ENCODE measurements around the gene TMTC3. TPM values are rescaled to one million over a fixed set of nuclear protein-coding genes. Genes with fewer than 3 reads are reported as not detected.

Gene TMTC3
- total RNA-seq, 1 donor from 2014 or later, result 5.9 TPM

DNA sequence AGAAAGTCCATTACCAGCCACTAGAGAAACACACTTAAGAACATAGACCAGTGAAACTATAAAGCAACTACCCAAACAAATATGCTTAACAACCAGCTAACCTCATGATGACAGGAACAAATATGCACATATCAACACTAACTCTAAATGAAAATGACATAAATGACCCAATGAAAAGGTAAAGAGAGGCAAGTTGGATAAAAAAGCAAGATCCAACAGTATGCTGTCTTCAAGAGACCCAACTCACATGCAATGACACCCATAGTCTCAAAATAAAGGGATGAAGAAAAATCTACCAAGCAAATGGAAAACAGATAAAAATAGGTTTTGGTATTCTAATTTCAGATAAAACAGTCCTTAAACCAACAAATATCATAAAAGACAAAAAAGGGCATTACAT lies 77.8 kb downstream of the TMTC3 start:
- intact Hi-C loops (cut with micrococcal nuclease), result no loop called here

DNA sequence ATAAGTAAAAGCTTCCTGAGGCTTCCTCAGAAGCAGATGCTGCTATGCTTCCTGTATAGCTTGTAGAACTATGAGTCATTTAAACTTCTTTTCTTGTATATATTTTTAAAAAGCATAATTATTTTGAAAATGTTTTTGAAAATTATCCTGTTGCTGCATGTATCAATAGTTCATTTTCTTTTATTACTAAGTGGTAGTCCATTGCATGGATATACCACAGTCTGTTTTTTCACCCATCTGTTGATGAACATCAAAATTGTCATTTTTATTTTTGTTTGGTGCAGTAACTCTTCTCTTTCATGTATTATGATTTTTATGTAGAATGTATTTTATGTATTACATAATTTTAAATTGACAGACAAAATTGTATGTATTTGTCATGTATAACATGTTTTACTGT lies 81.4 kb downstream of the TMTC3 start:
- intact Hi-C loops (cut with micrococcal nuclease), result no loop called here

DNA sequence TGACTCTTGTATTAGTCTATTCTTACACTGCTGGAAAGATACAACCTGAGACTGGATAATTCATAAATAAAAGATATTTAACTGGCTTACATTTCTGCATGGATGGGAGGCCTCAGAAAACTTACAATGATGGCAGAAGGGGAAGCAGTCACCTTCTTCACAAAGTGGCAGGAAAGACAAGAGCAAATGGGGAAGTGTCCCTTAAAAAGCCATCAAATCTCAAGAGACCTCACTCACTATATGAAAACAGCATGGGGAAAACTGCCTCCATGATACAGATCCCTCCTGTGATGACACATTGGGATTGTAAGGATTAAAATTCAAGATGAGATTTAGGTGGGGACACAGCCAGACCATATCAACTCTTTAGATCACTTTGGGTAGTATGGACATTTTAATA lies 83.7 kb downstream of the TMTC3 start:
- intact Hi-C loops (cut with micrococcal nuclease), result no loop called here

DNA sequence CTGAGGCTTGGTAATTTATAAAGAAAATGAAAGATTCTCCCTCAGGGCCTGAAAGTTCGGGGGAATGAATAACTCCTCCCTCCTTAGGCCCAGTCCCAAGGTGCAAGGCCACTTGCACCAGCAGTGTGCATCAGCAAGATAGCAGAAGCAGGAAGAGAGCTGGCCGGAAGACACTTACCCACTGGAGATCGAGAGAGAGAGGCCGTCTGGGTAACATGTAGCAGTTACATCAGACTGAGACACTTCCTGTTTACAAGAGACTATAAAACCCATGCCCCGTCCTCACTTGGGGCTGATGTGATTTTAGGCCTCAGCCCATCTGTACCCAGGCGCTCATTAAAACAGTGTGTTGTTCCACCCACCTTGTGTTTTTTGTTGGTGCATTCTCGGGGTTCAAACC lies 85.2 kb downstream of the TMTC3 start:
- intact Hi-C loops (cut with micrococcal nuclease), result no loop called here

DNA sequence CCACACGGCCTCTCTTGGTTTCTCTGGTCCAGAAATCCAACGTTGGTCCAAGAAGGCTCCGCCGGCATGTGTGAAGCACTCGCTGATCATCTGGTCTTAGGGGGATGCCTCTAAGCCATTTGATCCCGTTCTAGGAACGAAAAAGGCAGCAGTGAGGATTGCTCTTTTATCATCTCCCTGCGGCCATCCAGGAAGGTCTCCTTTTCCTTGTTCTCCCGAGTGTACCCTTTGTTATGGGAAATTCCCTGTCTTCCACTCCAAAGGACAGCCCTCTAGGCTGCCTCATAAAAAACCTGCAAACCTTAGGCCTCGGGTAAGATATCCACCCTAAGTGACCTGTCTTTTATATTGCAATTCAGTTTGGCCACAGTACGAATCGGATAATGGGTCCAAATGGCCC lies 85.8 kb downstream of the TMTC3 start:
- intact Hi-C loops (cut with micrococcal nuclease), result no loop called here

DNA sequence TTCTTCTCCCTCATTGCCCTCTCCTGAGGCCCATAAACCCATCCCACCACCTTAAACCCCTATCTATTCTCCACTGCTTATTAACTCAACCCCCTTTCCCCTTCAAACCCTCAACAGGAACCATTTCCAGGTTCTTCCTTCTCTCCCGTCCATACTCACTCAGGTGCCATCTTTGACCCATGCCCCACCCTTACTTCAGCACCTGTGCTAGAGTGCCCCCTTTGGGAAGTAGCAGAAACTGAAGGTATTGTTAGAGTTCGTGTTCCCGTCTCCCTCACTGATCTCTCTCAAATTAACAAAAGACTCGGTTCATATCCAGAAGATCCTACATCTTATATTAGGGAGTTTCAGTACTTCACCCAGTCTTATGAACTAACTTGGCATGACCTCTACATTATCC lies 86.6 kb downstream of the TMTC3 start:
- intact Hi-C loops (cut with micrococcal nuclease), result no loop called here

DNA sequence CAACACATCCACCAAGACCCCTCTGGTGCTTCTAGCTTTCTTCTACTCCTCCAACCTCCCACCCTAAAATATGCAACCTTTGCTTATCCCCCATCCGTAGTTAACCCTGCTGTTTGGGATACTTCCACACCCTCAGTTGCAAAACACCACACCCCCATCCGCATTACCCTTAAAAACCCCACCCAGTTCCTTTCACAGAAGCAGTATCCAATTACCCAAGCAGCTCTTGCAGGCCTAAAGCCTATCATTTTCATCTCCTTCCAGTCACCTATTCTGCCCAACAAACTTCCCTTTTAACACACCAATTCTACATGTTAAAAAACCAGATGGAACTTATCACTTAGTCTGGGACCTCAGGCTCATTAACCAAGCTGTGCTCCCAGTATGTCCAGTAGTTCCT lies 88.2 kb downstream of the TMTC3 start:
- intact Hi-C loops (cut with micrococcal nuclease), result no loop called here

DNA sequence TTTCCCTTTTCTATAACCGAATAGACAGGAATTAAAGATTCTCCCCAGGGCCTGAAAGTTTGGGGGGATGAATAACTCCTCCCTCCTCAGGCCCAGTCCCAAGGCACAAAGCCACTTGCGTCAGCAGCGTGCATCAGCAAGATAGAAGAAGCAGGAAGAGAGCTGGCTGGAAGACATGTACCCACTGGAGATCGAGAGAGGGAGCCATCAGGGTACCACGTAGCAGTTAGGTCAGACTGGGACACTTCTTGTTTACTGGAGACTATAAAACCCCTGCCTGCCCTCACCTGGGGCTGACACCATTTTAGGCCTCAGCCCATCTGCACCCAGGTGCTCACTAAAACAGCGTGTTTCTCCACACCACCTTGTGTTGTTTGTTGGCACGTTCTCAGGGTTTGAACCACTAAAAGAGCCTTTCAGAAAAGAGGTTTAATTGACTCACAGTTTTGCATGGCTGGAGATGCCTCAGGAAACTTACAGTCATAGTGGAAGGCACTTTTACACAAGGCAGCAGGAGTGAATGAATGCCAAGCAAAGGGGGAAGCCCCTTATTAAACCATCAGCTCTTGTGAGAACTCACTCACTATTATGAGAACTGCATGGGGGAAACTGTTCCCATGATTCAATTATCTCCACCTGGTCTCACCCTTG lies 93.2 kb downstream of the TMTC3 start:
- intact Hi-C loops (cut with micrococcal nuclease), result no loop called here

DNA sequence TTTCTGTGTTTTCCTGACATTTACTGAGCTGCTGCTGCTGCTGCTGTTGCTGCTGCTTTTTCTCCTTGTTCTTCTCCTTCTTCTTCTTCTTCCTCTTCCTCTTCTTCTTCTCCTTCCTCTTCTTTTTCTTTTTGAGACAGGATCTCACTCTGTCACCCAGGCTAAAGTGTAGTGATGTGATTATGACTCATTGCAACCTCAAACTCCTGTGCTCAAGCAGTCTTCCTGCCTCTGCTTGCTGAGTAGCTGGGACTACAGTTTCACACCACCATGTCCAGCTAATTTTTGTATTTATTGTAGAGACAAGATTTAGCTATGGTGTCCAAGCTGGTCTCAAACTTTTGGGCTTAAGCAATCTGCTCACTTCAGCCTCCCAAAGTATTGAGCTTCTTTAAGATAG lies 95.8 kb downstream of the TMTC3 start:
- intact Hi-C loops (cut with micrococcal nuclease), result no loop called here

DNA sequence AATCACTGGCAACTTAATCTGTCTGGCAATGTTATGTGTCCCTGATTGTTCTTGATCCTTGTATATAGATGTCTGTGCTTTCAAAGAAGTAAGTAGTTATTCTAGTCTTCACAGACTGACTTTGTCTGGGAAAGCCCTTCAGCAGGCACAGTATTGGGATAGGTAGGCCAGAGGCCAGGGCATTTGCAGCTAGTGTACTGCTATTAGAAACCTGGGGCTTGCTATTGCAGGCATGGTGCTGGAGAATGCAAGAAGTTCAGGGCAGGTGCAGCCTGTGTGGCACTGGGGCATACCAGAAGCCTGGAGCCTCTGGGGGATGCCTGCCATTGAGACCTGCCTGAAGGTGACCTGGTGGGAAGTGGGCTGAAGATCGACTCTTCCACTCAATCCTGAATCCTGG lies 96.3 kb downstream of the TMTC3 start:
- intact Hi-C loops (cut with micrococcal nuclease), result no loop called here

DNA sequence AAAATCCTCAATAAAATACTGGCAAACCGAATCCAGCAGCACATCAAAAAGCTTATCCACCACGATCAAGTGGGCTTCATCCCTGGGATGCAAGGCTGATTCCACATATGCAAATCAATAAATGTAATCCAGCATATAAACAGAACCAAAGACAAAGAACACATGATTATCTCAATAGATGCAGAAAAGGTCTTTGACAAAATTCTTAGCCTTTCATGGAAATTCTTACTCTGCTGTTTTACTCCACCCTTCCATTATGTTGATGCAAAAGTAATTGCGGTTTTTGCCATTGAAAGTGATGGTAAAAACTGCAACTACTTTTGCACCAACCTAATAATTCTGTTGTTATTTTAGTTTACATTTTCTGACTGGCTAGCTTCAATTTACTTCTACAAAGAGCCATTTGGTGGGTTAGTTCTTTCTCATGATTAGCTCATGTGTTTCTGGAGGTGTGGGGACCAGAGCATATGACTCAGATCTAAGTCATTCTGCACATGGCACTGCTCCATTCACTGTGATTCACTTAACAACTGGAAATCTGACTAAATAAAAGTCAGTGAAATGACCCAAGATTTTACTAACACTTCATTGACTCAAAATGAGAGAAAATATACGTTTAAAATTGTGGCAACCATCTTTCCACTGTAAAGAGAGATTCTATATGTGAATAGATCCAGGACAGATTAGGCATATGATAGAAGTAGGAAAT lies 99.9 kb downstream of the TMTC3 start:
- intact Hi-C loops (cut with micrococcal nuclease), result loop anchor here (2.0 kb wide), 1 partner anchor 57 kb away; no protein-coding TSS in a partner anchor

DNA sequence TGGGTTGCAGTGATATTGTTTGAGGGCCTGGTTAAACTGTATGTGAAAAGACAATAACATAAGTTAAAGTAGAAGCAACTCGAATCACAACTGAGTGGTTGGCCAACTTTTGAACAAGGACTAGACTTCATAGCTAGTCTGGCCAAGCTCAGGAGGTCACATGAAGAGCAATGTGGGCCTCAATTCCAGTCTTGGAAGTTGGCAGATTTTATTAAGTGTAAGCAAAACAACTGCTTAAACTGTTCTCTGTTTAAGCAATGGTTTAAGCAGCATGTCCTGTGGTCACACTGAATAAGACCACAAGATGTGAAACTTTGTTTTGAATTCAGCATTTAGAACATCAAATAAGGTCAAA lies 100.4 kb downstream of the TMTC3 start:
- intact Hi-C loops (cut with micrococcal nuclease), result loop anchor here (2.0 kb wide), 1 partner anchor 56 kb away; no protein-coding TSS in a partner anchor

DNA sequence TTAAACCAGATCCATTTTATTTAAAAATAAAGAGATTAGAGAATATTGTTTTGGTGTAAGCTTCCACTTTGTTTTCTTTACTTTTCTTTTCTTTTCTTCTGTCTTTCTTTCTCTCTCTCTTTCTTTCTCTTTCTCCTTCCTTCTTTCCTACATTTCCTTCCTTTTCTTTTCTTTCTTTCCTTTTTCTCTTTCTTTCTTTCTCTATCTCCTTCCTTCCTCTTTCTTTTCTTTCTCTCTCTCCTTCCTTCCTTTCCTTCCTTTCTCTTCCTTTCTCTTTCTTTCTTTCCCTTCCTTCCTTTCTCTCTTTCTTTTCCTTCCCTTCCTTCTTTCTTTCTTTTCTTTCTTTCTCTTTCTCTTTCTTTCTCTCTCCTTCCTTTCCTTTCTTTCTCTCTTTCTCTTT lies 100.8 kb downstream of the TMTC3 start:
- intact Hi-C loops (cut with micrococcal nuclease), result loop anchor here (2.0 kb wide), 1 partner anchor 56 kb away; no protein-coding TSS in a partner anchor

DNA sequence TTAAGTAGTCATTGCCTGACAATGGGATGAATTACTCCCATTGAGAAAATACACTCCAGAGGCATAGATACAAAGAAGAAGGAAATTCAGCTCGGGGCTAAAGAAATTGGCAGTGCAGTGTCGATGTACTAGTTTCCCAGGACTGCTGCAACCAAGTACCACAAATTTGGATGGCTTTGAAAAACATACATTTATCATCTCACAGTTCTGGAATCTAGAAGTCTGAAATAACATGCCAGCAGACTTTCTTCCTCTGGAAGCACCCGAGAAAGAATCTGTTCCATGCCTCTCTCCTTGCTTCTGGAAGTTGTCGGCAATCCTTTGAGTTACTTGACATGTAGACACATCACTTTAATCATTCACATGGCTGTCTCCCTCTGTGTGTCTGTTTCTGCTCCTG lies 101.9 kb downstream of the TMTC3 start:
- intact Hi-C loops (cut with micrococcal nuclease), result loop anchor here (2.0 kb wide), 1 partner anchor 55 kb away; no protein-coding TSS in a partner anchor

DNA sequence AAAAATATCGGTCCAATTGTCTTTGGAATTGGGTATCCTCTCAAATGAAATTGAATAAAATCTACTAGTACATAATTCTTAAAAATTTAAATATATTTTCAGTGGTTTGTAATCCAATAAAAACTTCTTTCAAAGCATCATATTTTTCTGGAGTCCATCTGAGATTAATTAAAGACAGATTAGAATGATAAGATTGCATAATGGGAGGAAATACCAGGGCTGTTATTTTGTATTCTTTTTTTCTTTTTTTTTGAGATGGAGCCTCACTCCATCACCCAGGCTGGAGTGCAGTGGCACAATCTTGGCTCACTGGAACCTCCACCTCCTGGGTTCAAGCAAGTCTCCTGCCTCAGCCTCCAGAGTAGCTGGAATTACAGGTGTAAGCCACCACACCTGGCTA lies 103.8 kb downstream of the TMTC3 start:
- intact Hi-C loops (cut with micrococcal nuclease), result no loop called here

DNA sequence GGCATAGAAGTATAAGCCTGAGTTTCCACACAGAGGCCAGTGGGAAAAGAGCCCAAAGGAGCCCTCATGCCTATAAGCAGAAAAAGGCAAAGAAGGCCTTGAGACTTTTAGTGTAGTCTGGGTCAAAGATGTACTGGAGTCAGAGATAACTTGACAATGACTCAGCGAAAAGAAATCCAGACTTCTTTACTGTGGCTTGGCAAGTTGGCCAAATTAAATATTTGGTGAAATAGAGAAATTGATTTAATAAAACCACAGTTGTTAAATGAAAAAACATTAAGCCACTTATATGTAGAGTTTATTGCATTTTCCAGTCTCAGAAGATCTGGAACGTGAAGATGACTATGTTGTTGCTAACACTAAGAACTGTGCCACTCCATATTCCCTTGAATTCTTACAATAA lies 105.1 kb downstream of the TMTC3 start:
- intact Hi-C loops (cut with micrococcal nuclease), result no loop called here

DNA sequence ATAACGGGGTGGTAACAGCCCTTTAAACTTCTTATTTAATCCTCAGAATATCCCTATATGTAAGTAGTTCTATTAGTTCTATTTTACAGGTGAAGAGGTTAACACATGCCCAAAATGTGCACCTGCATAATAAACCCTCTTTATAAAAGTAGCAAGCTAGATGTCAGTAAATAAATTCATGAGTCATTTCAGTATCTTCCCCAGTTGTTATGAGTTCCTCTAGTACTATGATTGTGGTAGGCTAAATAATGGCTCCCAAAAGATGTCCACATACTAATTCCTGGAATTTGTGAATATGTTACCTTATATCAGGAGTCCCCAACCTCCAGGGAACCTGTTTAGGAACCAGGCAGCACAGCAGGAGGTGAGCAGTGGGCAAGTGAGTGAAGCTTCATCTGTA lies 106.5 kb downstream of the TMTC3 start:
- intact Hi-C loops (cut with micrococcal nuclease), result no loop called here

Other genes with a start within 250 kb of the TMTC3 start
- gene C12orf50, start 112.9 kb upstream of the TMTC3 start, total RNA-seq, result 0.09 TPM in 2 replicates
- gene CEP290, start 219 bp upstream of the TMTC3 start, total RNA-seq, result 10.1 and 12.6 TPM in 2 replicates

All from T-helper 2 cell treated with Interferon-gamma antibody and Interleukin-4, amounts not matched to agents 100 ng/mL and 5 ng/mL, for 36 hours (primary cell).